ENCODE results near the gene IPO5. TPM values are rescaled to one million over a fixed set of nuclear protein-coding genes. Genes with fewer than 3 reads are reported as not detected.

Gene IPO5
- total RNA-seq, 1 donor from 2014 or later: 113 TPM

DNA sequence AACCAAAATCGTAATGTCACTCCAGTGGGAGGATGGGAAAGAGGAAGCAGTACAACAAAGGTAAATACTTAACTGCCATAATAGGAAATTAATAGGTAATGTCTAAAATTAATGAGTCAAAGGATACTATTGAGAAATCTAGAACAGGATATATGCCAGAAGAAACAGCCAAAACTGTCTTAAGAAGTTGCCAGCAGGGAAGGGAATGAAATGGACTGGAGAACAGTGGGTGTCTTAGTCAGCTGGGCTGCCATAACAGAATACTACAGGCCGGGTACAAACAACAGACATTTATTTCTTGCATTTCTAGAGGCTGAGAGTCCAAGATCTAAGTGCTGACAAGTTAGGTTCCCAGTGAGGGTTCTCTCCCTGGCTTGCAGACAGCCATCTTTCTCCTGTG lies 40.3 kb upstream of the IPO5 start:
- H3K36me3 ChIP-seq: no peaks in the 10 kb centered on the region
- intact Hi-C loops (cut with micrococcal nuclease): no loop called here

DNA sequence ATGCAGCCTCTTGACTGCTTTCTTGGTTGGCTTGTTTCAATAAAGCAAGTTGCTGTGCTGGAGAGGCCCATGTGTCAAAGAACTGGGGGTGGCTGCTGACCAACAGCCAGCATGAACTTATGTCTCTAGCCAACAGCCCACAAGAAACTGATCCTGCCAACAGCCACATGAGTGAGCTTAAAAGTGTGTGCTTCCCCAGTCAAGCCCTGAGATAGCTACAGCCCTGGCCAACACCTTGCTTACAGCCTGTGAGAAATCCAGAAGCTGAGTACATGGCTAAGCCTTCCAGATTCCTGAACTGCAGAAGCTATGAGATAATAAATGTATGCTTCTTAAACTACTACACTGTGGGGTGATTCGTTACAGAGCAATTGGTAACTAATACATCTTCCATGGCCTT lies 38.9 kb upstream of the IPO5 start:
- peaks cover 17% of the 10 kb centered on the region for H3K9me3 ChIP-seq (replicated peaks)
- no peak overlapping the region for H3K4me3 ChIP-seq
- H3K36me3 ChIP-seq: no peaks in the 10 kb centered on the region
- DNase-seq: no peak
- H3K27me3 ChIP-seq (ENCODE audit: low read depth): no peaks in the 10 kb centered on the region
- H3K27ac ChIP-seq (replicated peaks): no peak overlapping the region
- intact Hi-C loops (cut with micrococcal nuclease): no loop called here
- TF ChIP-seq CTCF (IDR thresholded peaks at IDR 0.05; ENCODE audit: borderline replicate concordance): no peak
- H3K4me1 ChIP-seq: no peaks in the 10 kb centered on the region

More for the DNA sequence above, 40.3 kb upstream of the IPO5 start:
- no peak for TF ChIP-seq CTCF (IDR thresholded peaks at IDR 0.05; ENCODE audit: borderline replicate concordance)
- DNase-seq: no peak
- no peaks in the 10 kb centered on the region for H3K27me3 ChIP-seq (ENCODE audit: low read depth)
- no peak overlapping the region for H3K4me3 ChIP-seq
- H3K4me1 ChIP-seq: no peaks in the 10 kb centered on the region
- no peak overlapping the region for H3K27ac ChIP-seq (replicated peaks)
- H3K9me3 ChIP-seq (replicated peaks): peaks cover 17% of the 10 kb centered on the region

GRCh38 chr13:97921176-97921816 lies 32.2 kb upstream of the IPO5 start:
- H3K27me3 ChIP-seq (ENCODE audit: low read depth): no peaks in the 10 kb centered on the region
- H3K4me3 ChIP-seq: no peak overlapping the region
- H3K27ac ChIP-seq (replicated peaks): no peak overlapping the region
- TF ChIP-seq CTCF (IDR thresholded peaks at IDR 0.05; ENCODE audit: borderline replicate concordance): no peak
- no peak for DNase-seq
- intact Hi-C loops (cut with micrococcal nuclease): no loop called here
- no peaks in the 10 kb centered on the region for H3K36me3 ChIP-seq
- no peaks in the 10 kb centered on the region for H3K4me1 ChIP-seq
- no peaks in the 10 kb centered on the region for H3K9me3 ChIP-seq (replicated peaks)

- H3K27me3 ChIP-seq (ENCODE audit: low read depth): no peaks in the 10 kb centered on the region
- no peak overlapping the region for H3K4me3 ChIP-seq
- H3K9me3 ChIP-seq (replicated peaks): no peaks in the 10 kb centered on the region
- intact Hi-C loops (cut with micrococcal nuclease): no loop called here
- no peaks in the 10 kb centered on the region for H3K36me3 ChIP-seq
- H3K4me1 ChIP-seq: no peaks in the 10 kb centered on the region
- no peak for TF ChIP-seq CTCF (IDR thresholded peaks at IDR 0.05; ENCODE audit: borderline replicate concordance)
- H3K27ac ChIP-seq (replicated peaks): no peak overlapping the region
- DNase-seq: no peak
Measured at GRCh38 chr13:97928301-97928700, 25.2 kb upstream of the IPO5 start.

- H3K27me3 ChIP-seq (ENCODE audit: low read depth): no peaks in the 10 kb centered on the region
- H3K4me1 ChIP-seq: peaks cover 10% of the 10 kb centered on the region
- DNase-seq: no peak
- no peak overlapping the region for H3K4me3 ChIP-seq
- H3K27ac ChIP-seq (replicated peaks): no peak overlapping the region
- no peaks in the 10 kb centered on the region for H3K9me3 ChIP-seq (replicated peaks)
- no peaks in the 10 kb centered on the region for H3K36me3 ChIP-seq
- no peak for TF ChIP-seq CTCF (IDR thresholded peaks at IDR 0.05; ENCODE audit: borderline replicate concordance)
- intact Hi-C loops (cut with micrococcal nuclease): no loop called here
Measured at GRCh38 chr13:97932036-97932435, 21.4 kb upstream of the IPO5 start.

Data from left ventricle myocardium inferior (tissue), 1 donor.